Ectodermal cell (in vitro differentiated cells): Measurements from ENCODE around the gene KIF23.
"Not testable (repeated sequence)": the region's sequence is repeated elsewhere in the genome, so short reads cannot be mapped to it uniquely, and the experiment has no call there.

Experiments used
- H3K27ac ChIP-seq: 2 replicates; pipeline ENCODE4 v1.7.0; 2013; ENCODE audit warnings: mild to moderate bottlenecking, low read depth, low read length; ENCODE audit not compliant: insufficient read depth, poor library complexity, severe bottlenecking
- H3K27me3 ChIP-seq: 2 replicates; pipeline ENCODE4 v1.7.0; 2013; ENCODE audit warnings: mild to moderate bottlenecking, low read length; ENCODE audit not compliant: insufficient read depth, control insufficient read depth, poor library complexity, severe bottlenecking
- H3K36me3 ChIP-seq: one replicate; pipeline ENCODE4 v1.7.0; 2013; ENCODE audit warnings: low read length; ENCODE audit not compliant: control insufficient read depth, insufficient read depth
- H3K4me1 ChIP-seq: one replicate; pipeline ENCODE4 v1.7.0; 2013; ENCODE audit warnings: low read length; ENCODE audit not compliant: control insufficient read depth, insufficient read depth
- H3K4me3 ChIP-seq: 2 replicates; pipeline ENCODE4 v1.7.0; 2013; ENCODE audit warnings: low read depth, low read length, control low read depth; ENCODE audit not compliant: insufficient read depth
- H3K9me3 ChIP-seq: 2 replicates; pipeline ENCODE4 v1.7.0; 2013; ENCODE audit warnings: mild to moderate bottlenecking, low read length, moderate library complexity; ENCODE audit not compliant: control insufficient read depth
- WGBS, 2 experiments: methylation state at CpG; one replicate each; pipeline ENCODE4 v1.1.7; 2013; ENCODE audit warnings: missing lambda C conversion rate in 2 of 2; 5-methylcytosine and 5-hydroxymethylcytosine counted together

The KIF23 gene

DNA sequence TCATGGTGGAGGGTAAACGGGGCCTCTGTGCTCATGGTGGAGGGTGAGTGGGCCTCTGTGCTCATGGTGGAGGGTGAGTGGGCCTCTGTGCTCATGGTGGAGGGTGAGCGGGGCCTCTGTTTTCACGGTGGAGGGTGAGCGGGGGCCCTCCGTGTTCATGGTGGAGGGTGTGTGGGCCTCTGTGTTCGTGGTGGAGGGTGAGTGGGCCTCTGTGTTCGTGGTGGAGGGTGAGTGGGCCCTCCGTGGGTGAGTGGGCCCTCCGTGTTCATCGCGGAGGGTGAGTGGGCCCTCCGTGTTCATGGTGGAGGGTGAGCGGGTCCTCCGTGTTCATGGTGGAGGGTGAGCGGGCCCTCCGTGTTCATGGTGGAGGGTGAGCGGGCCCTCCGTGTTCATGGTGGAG lies 30.1 kb upstream of the KIF23 start:
- 96 to 97% methylated on average over 11 to 14 of the region's 18 CpGs for WGBS, 2 experiments

DNA sequence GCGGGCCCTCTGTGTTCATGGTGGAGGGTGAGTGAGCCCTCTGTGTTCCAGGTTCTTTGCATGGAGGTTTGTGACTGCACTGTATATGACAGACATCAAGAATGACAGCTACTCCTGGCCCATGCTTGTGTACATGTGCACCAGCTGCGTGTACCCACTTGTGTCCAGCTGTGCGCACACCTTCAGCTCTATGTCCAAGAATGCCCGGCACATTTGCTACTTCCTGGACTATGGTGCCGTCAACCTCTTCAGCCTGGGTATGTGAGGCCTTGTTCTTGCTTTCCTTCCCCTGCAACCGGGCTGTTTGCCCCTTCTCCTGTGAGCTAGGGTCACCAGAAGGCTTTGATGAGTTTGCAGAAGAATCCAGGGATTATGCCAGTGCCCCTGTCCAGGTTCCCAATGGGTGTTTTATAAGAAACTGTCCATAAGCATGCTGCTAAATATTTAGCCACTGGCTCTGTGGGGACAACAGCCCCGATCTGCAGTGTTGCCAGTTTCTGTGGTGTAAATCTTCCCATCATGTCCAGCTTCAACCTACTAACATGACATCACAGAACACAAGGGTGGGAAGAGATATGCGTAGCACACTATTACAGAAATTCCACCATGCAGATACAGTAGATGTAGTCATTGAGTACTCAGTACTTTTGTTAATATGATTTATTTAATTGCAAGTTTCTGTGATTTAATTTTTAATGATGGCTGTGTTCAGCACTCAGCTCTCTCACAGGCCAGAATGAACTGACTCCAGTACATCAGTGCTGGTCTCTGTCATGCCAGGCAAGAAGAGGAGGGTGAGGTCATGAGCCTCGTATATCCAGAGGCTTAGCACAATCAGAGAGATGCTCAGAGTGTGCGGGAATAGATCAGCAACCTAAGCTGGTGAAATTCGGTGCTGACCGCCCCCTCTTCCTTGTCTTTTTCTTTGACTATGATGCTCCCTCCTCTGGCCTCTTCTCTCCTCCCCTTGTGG lies 29.2 kb upstream of the KIF23 start:
- no peak overlapping the region for H3K4me3 ChIP-seq
- H3K9me3 ChIP-seq, result no peaks in the 10 kb centered on the region
- no peaks in the 10 kb centered on the region for H3K36me3 ChIP-seq
- peaks cover 6% of the 10 kb centered on the region for H3K4me1 ChIP-seq
- no peak overlapping the region for H3K27ac ChIP-seq
- 90 to 93% methylated on average over 11 to 12 of the region's 12 CpGs for WGBS, 2 experiments
- no peaks in the 10 kb centered on the region for H3K27me3 ChIP-seq

More for the DNA sequence above, 30.1 kb upstream of the KIF23 start:
- not testable (repeated sequence) for H3K36me3 ChIP-seq, H3K27me3 ChIP-seq, H3K9me3 ChIP-seq, H3K4me3 ChIP-seq, H3K27ac ChIP-seq, H3K4me1 ChIP-seq

DNA sequence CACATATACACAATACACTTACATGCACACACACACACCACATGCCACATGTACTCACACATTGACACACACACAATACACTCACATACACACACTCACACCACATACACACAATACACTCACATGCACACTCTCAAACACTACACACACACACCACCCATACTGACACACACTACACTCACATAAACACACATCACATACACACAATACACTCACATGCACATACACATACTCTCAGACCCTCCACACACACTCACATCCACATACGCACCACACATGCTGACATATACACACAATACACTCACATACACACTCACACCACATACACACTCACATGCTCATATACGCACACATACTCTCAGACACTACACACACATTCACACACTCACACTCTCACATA lies 28.3 kb upstream of the KIF23 start:
- WGBS, 2 experiments, result 83 to 92% methylated on average over 2 of the region's 2 CpGs
- no peak overlapping the region for H3K4me3 ChIP-seq

DNA sequence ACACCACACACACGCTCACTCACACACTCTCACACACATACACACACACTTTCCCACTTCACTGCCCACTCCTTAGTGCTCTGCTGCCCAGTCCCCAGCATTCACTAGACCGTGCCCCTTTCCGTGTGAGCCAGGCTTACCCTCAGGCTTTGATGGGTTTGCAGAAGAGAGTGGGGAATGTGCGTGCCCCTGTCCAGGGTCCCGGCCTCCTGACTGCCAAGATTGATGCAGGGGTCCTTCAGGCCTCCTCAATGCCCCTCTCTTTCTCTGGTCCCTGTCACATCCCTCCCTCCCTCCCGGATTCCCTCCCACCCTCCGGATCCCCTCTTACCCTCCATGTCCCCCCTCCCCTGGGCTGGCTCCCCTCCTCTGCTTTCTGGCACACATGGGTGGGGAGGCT lies 27.9 kb upstream of the KIF23 start:
- Histone ChIP-seq H3K27ac (no peak overlapping the region), H3K4me1 (peaks cover 6% of the 10 kb centered on the region), H3K27me3 (no peaks in the 10 kb centered on the region), H3K9me3 (no peaks in the 10 kb centered on the region), H3K36me3 (no peaks in the 10 kb centered on the region), H3K4me3 (no peak overlapping the region)
- 78 to 85% methylated on average over 7 of the region's 7 CpGs for WGBS, 2 experiments

More for the DNA sequence above, 28.3 kb upstream of the KIF23 start:
- Histone ChIP-seq H3K27me3 (no peaks in the 10 kb centered on the region), H3K36me3 (no peaks in the 10 kb centered on the region), H3K4me1 (peaks cover 6% of the 10 kb centered on the region), H3K27ac (no peak overlapping the region), H3K9me3 (no peaks in the 10 kb centered on the region)

DNA sequence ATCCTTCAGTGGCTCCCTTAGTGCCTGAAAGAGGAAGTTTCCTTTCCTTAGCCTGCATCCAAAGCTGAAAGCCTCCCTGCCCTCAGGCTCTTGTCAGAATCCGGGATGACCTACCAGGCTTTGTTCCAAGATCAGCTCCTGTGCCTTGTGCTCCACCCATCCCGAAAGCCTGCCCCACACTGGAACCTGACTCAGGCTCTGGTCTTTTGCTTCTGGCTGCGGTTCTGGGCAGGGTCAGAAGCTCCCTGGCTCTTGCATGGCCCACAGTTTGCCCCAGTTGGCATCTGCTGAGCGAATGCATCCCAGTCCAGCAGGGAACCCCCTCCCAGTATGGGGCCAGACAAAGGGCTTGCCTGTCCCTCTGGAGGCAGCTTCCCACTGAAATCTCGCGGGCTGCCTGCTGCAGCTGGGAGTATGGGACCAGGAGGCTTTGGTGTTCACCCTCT lies 25.9 kb upstream of the KIF23 start:
- Histone ChIP-seq H3K36me3 (no peaks in the 10 kb centered on the region), H3K27me3 (no peaks in the 10 kb centered on the region), H3K27ac (no peak overlapping the region), H3K4me1 (peaks cover 6% of the 10 kb centered on the region), H3K9me3 (no peaks in the 10 kb centered on the region), H3K4me3 (no peak overlapping the region)
- WGBS, 2 experiments, result 72% methylated on average over 6 of the region's 6 CpGs

DNA sequence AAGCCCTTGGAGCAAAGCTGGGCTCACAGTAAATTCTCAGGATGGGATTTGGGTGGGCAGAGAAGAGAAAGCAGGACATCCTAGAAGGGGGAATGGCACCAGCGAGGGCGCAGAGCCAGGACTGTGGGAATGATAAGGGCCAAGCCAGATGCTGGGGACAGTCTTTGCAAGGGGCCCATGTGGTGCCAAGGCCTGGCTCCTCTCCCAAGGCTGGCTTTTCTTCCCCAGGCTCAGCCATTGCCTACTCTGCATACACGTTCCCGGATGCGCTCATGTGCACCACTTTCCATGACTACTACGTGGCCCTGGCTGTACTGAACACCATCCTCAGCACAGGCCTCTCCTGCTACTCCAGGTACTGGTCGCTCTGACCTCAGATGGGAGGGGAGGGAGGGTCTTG lies 24.7 kb upstream of the KIF23 start:
- H3K4me3 ChIP-seq, result no peak overlapping the region

DNA sequence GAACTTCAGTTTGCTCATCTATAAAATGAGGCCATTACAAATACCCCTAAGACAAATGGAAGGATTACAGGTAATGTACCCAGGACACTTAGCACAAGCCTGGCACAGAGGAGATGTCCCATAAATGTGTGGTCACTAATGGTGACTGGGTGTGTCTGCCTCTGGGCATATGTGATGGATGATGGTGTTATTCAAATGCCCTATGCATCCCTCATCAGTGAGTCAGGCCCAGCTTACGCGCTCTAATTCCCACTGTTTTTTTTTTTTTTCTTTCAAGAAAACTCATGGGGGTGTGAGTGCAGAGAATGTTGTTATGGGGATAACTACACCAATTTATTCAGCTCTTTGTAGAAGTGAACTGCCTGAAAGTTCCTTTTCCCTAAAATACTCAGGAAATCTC lies 23.6 kb upstream of the KIF23 start:
- H3K4me1 ChIP-seq, result peaks cover 16% of the 10 kb centered on the region
- no peak overlapping the region for H3K4me3 ChIP-seq
- no peaks in the 10 kb centered on the region for H3K36me3 ChIP-seq
- WGBS, 2 experiments, result 83 to 85% methylated on average over 2 of the region's 2 CpGs
- peaks cover 6% of the 10 kb centered on the region for H3K27me3 ChIP-seq
- H3K27ac ChIP-seq, result no peak overlapping the region
- H3K9me3 ChIP-seq, result no peaks in the 10 kb centered on the region

More for the DNA sequence above, 24.7 kb upstream of the KIF23 start:
- H3K27ac ChIP-seq, result no peak overlapping the region
- no peaks in the 10 kb centered on the region for H3K9me3 ChIP-seq
- WGBS, 2 experiments, result 82 to 86% methylated on average over 7 of the region's 7 CpGs
- peaks cover 11% of the 10 kb centered on the region for H3K4me1 ChIP-seq
- H3K27me3 ChIP-seq, result no peaks in the 10 kb centered on the region
- no peaks in the 10 kb centered on the region for H3K36me3 ChIP-seq

DNA sequence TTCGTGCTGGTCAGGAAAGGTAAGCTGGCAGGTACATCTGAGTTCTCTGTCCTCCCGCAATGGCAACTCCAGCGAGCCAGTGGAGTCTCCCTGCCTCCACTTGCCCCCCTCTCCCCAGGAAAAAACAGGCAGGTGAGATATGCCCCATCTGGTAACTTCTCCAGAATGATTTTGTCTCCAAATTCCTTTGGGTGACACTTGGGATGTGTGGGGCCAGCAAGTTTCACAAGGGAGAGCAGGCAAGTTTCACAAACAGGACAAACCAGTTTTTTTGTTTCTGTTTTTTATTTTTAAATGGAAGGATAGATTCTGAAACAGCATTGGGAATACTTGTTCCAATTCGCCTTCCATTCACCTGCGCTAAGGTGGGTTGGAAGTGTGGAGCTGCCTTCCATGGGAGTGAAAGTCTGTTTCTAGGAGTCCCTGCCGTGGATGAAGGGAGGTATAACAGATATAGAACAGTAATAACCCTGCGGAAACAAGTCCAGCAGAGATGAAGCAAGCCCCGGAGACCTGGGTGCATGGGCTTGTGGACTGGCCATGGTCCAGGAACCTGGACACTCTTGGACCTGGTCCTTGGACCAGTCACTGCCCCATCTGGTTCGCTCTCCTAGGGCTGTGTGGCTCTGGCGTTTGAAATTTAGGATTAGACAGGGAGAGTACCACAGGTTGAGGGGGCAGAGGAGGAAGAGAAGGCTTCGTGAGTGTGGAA lies 22.9 kb upstream of the KIF23 start:
- no peaks in the 10 kb centered on the region for H3K36me3 ChIP-seq
- H3K9me3 ChIP-seq, result no peaks in the 10 kb centered on the region
- H3K27ac ChIP-seq, result no peak overlapping the region
- H3K4me1 ChIP-seq, result peaks cover 16% of the 10 kb centered on the region
- 94 to 96% methylated on average over 11 of the region's 11 CpGs for WGBS, 2 experiments
- H3K4me3 ChIP-seq, result no peak overlapping the region
- H3K27me3 ChIP-seq, result peaks cover 6% of the 10 kb centered on the region

DNA sequence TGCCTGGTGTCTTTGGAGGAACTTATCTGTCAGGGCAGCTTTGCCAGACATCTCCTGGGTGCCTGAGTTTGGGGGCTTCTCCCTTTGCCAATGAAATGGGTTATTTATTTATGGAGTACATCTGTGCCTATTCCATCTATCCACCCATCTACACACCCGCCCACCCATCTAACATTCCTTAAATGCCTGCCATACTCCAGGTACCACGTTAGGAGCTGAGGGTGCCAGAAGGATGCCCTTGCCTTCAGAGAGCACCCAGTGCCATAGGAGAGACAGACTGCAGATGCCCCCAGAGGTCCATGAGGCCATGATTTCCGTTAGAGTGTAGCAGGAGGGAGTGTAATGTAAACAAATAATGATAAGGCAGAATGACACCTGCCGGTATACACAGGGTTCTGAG lies 21.8 kb upstream of the KIF23 start:
- H3K4me1 ChIP-seq, result peaks cover 16% of the 10 kb centered on the region
- WGBS, 2 experiments, result 84 to 85% methylated on average over 4 of the region's 4 CpGs
- no peaks in the 10 kb centered on the region for H3K36me3 ChIP-seq
- no peak overlapping the region for H3K4me3 ChIP-seq
- no peaks in the 10 kb centered on the region for H3K9me3 ChIP-seq
- no peak overlapping the region for H3K27ac ChIP-seq
- peaks cover 6% of the 10 kb centered on the region for H3K27me3 ChIP-seq

DNA sequence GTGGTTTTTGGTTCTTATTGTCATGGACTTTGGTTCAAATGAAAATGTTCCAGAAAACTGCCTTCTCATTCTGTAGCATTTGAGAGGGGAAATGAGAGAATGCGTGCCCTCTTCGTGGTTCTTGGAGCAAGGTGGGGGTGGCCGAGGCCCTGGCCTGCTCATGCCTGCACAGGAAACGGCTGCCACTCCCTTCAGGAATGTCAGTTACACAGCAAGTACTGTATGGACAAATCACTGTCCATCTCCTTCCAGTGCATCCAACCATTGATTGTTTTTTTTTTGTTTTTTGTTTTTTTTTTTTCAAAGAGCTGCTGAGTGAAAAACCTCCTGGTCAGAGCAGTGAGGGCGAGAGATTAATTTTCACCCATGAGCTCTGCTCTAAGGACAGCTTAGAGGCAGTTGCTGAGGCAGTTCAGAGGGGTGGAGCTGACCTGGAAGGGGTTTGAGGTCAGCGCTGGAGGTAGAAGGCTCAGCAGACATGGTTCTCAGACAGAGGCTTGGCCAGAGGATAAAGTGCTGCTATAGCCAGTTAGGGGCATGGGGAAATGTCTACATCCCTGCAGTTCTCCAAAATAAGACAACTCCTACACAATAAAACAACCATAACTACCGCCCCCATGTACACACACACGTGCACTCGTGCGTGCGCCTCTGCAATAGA lies 20.2 kb upstream of the KIF23 start:
- H3K27ac ChIP-seq, result no peak overlapping the region

More for the DNA sequence above, 20.2 kb upstream of the KIF23 start:
- Histone ChIP-seq H3K9me3 (no peaks in the 10 kb centered on the region), H3K4me3 (no peak overlapping the region), H3K36me3 (no peaks in the 10 kb centered on the region), H3K27me3 (peaks cover 6% of the 10 kb centered on the region), H3K4me1 (peaks cover 11% of the 10 kb centered on the region)
- WGBS, 2 experiments, result 87% methylated on average over 11 of the region's 11 CpGs
